GM12891 (cell line): Measurements from ENCODE around the gene EYS.

Experiments used
- POLR2A ChIP-seq: IDR thresholded peaks from 2 replicates; pipeline ENCODE4 v1.6.1; 2011; ENCODE audit warnings: low read depth, low read length, control low read depth
- POLR2AphosphoS5 ChIP-seq: IDR thresholded peaks from 2 replicates; pipeline ENCODE4 v1.6.1; 2011; ENCODE audit warnings: low read depth, low read length, control low read depth
- TAF1 ChIP-seq: IDR thresholded peaks from 2 replicates; pipeline ENCODE4 v1.6.1; 2011; ENCODE audit warnings: low read depth, low read length, control low read depth

DNA sequence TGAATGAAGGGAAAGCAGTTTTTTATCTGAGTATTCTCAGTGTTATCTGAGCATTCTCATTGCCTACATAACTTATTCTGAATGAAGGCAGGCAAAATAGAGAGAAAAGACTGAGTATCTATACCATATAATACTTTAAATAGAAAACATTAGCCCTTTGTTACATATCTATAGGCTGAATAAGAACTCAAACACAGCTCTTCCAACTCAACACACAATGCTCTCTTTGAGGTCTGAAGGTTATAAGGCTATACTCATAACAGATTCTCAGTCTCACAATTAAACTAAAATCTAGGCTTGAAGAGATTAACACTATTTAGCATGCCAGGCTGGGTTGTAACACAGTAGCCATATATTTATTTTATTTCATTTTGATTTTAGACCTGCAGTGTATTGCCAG lies 56.9 kb downstream of the EYS start:
- TF ChIP-seq POLR2AphosphoS5: no peak
- no peak for TF ChIP-seq POLR2A
- TF ChIP-seq TAF1: no peak
